Type B pancreatic cell (in vitro differentiated cells): ENCODE data around the gene HMOX2. TPM values are rescaled to one million over a fixed set of nuclear protein-coding genes. Genes with fewer than 3 reads are reported as not detected.

Source experiments
- DNase-seq: peaks from one replicate; pipeline ENCODE4 v3.0.0; 2021; ENCODE audit warnings: mixed read lengths; ENCODE audit not compliant: unreplicated experiment; ENCODE audit errors: extremely low spot score
- H3K27ac Mint-ChIP-seq: 2 replicates; pipeline ENCODE4 v1.8.0; 2021; ENCODE audit warnings: mild to moderate bottlenecking, mixed read lengths
- H3K27me3 Mint-ChIP-seq: 2 replicates; pipeline ENCODE4 v1.8.0; 2021; ENCODE audit warnings: mixed read lengths
- H3K36me3 Mint-ChIP-seq: 2 replicates; pipeline ENCODE4 v1.8.0; 2021; ENCODE audit warnings: mixed read lengths
- H3K4me1 Mint-ChIP-seq: one replicate; pipeline ENCODE4 v1.8.0; 2021; ENCODE audit warnings: mixed read lengths; ENCODE audit not compliant: unreplicated experiment
- H3K4me3 Mint-ChIP-seq: 2 replicates; pipeline ENCODE4 v1.8.0; 2021; ENCODE audit warnings: mild to moderate bottlenecking, mixed read lengths
- H3K9me3 Mint-ChIP-seq: 2 replicates; pipeline ENCODE4 v1.8.0; 2021; ENCODE audit warnings: mixed read lengths
- CTCF ChIP-seq: fragments of 200-600 bp; sonication (generic); conservative IDR thresholded peaks from 2 replicates; pipeline ENCODE4 v1.5.0; 2021; ENCODE audit warnings: antibody characterized with exemption, mild to moderate bottlenecking
- total RNA-seq: library from RNA; stranded (reverse); gene quantifications from 2 replicates; pipeline ENCODE4 v1.2.1, GENCODE V29; 2021; ENCODE audit warnings: low replicate concordance

The HMOX2 gene
- total RNA-seq, 1 donor from 2014 or later: 46.2 TPM

GRCh38 chr16:4488499-4488967, 12.3 kb downstream of the HMOX2 start:
- H3K4me1 Mint-ChIP-seq: no peaks in the 10 kb centered on the region
- no peak for DNase-seq
- peak overlapping the region; percentile 6 for H3K27ac Mint-ChIP-seq
- no peaks in the 10 kb centered on the region for H3K27me3 Mint-ChIP-seq
- H3K9me3 Mint-ChIP-seq: no peaks in the 10 kb centered on the region
- no peak overlapping the region for H3K4me3 Mint-ChIP-seq
- no peaks in the 10 kb centered on the region for H3K36me3 Mint-ChIP-seq
- TF ChIP-seq CTCF: no peak

- Mint-ChIP-seq H3K27me3 (no peaks in the 10 kb centered on the region), H3K4me1 (no peaks in the 10 kb centered on the region), H3K4me3 (no peak overlapping the region), H3K9me3 (no peaks in the 10 kb centered on the region), H3K36me3 (no peaks in the 10 kb centered on the region), H3K27ac (no peak overlapping the region)
- TF ChIP-seq CTCF: no peak
- no peak for DNase-seq
Observed at GRCh38 chr16:4489030-4489429, 12.8 kb downstream of the HMOX2 start.

DNA sequence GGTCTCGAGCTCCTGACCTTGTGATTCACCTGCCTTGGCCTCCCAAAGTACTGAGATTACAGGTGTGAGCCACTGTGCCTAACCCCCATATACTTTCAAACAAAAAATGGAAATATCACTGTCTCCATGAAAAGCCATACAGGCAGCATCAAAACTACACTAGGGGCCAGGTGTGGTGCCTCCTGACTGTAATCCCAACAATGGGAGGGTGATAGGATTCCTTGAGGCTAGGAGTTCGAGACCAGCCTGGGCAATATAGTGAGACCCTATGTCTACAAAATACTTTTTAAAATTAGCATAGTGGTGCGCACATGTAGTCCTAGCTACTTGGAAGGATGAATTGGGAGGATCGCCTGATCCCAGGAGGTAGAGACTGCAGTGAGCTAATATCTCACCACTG, 15.7 kb downstream of the HMOX2 start:
- no peaks in the 10 kb centered on the region for H3K9me3 Mint-ChIP-seq
- no peak for TF ChIP-seq CTCF
- no peaks in the 10 kb centered on the region for H3K27me3 Mint-ChIP-seq
- DNase-seq: no peak
- peaks cover 4% of the 10 kb centered on the region for H3K4me1 Mint-ChIP-seq
- H3K27ac Mint-ChIP-seq: no peak overlapping the region
- H3K36me3 Mint-ChIP-seq: no peaks in the 10 kb centered on the region
- no peak overlapping the region for H3K4me3 Mint-ChIP-seq

DNA sequence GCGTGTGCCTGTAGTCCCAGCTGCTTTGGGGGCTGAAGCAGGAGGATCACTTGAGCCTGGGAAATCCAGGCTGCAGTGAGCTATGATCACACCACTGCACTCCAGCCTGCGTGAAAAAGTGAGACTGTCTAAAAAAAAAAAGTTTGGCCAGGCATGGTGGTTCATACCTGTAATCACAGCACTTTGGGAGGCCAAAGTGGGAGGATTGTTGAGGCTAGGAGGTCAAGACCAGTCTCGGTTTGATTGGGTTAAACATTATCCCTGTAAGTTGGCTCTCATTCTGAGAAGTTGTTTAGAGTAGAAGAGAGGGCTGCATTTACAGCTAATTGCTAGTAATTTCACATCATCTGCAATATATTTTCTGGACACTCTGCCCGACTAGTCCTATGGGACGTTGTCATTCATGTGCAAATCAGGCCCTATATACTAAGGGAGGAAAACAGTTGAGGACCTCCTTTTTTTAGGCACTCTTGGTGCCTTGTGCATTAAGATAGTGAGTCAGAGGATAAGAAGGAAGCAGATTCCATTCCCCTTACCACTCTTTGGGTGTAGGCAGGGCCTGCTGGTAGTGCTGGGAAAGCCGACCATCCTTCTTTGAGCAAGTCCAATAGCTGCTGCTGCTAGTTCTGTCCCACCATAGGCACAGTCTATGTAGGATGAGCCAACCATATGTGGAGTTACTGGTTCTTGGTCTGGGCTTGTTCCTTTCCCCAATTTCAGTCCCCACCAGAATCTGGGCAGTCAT, 18.7 kb downstream of the HMOX2 start:
- no peaks in the 10 kb centered on the region for H3K36me3 Mint-ChIP-seq
- H3K4me1 Mint-ChIP-seq: peaks cover 14% of the 10 kb centered on the region
- no peak for DNase-seq
- peak overlapping the region; percentile 66 for H3K27ac Mint-ChIP-seq
- no peak overlapping the region for H3K4me3 Mint-ChIP-seq
- H3K9me3 Mint-ChIP-seq: no peaks in the 10 kb centered on the region
- H3K27me3 Mint-ChIP-seq: no peaks in the 10 kb centered on the region
- no peak for TF ChIP-seq CTCF

GRCh38 chr16:4495766-4496165, 19.6 kb downstream of the HMOX2 start:
- Mint-ChIP-seq H3K4me1 (peaks cover 18% of the 10 kb centered on the region), H3K27ac (no peak overlapping the region), H3K4me3 (no peak overlapping the region)

More at GRCh38 chr16:4495766-4496165, 19.6 kb downstream of the HMOX2 start:
- no peak for TF ChIP-seq CTCF
- Mint-ChIP-seq H3K36me3 (no peaks in the 10 kb centered on the region), H3K27me3 (no peaks in the 10 kb centered on the region), H3K9me3 (no peaks in the 10 kb centered on the region)
- no peak for DNase-seq
